ENCODE results near the gene FRMD4B.

The FRMD4B gene

GRCh38 chr3:69371816-69372215, 14.1 kb downstream of the FRMD4B start:
- Mint-ChIP-seq H3K27ac (ENCODE audit: low read depth) (no peak overlapping the region), H3K36me3 (ENCODE audit: insufficient read depth) (peaks cover 2% of the 10 kb centered on the region), H3K27me3 (no peaks in the 10 kb centered on the region), H3K9me3 (no peaks in the 10 kb centered on the region), H3K4me1 (peaks cover 45% of the 10 kb centered on the region), H3K4me3 (no peak overlapping the region)
- ATAC-seq (replicated peaks; ENCODE audit: extremely low read depth, poor library complexity, severe bottlenecking), result no peak
- DNase-seq (ENCODE audit: low spot score in 2 of 2), result no peak

GRCh38 chr3:69370901-69371301, 15.0 kb downstream of the FRMD4B start:
- no peaks in the 10 kb centered on the region for H3K27me3 Mint-ChIP-seq
- peaks cover 4% of the 10 kb centered on the region for H3K36me3 Mint-ChIP-seq (ENCODE audit: insufficient read depth)
- H3K4me1 Mint-ChIP-seq, result peaks cover 45% of the 10 kb centered on the region
- no peaks in the 10 kb centered on the region for H3K9me3 Mint-ChIP-seq
- no peak overlapping the region for H3K4me3 Mint-ChIP-seq
- ATAC-seq (replicated peaks; ENCODE audit: extremely low read depth, poor library complexity, severe bottlenecking) (no peak), DNase-seq (ENCODE audit: low spot score in 2 of 2) (no peak)
- H3K27ac Mint-ChIP-seq (ENCODE audit: low read depth), result no peak overlapping the region

- H3K9me3 Mint-ChIP-seq, result no peaks in the 10 kb centered on the region
- H3K27me3 Mint-ChIP-seq, result no peaks in the 10 kb centered on the region
- H3K4me3 Mint-ChIP-seq, result peak overlapping the region; percentile 9
- H3K27ac Mint-ChIP-seq (ENCODE audit: low read depth), result no peak overlapping the region
- no peak for DNase-seq (ENCODE audit: low spot score in 2 of 2)
- ATAC-seq (replicated peaks; ENCODE audit: extremely low read depth, poor library complexity, severe bottlenecking), result no peak
- peaks cover 4% of the 10 kb centered on the region for H3K36me3 Mint-ChIP-seq (ENCODE audit: insufficient read depth)
- H3K4me1 Mint-ChIP-seq, result peaks cover 45% of the 10 kb centered on the region
Observed at GRCh38 chr3:69370156-69370883, 15.6 kb downstream of the FRMD4B start.

- peak; percentile 92 for ATAC-seq (replicated peaks; ENCODE audit: extremely low read depth, poor library complexity, severe bottlenecking)
- peaks cover 45% of the 10 kb centered on the region for H3K4me1 Mint-ChIP-seq
- H3K36me3 Mint-ChIP-seq (ENCODE audit: insufficient read depth), result peaks cover 4% of the 10 kb centered on the region
- peak in 1 of 2 donors; percentile 45 for DNase-seq (ENCODE audit: low spot score in 2 of 2)
- H3K27ac Mint-ChIP-seq (ENCODE audit: low read depth), result peak overlapping the region; percentile 86
- H3K27me3 Mint-ChIP-seq, result no peaks in the 10 kb centered on the region
- H3K9me3 Mint-ChIP-seq, result no peaks in the 10 kb centered on the region
- peak overlapping the region; percentile 48 for H3K4me3 Mint-ChIP-seq
Observed at GRCh38 chr3:69368129-69368741, 17.7 kb downstream of the FRMD4B start.

- no peaks in the 10 kb centered on the region for H3K9me3 Mint-ChIP-seq
- ATAC-seq (replicated peaks; ENCODE audit: extremely low read depth, poor library complexity, severe bottlenecking), result no peak
- H3K27ac Mint-ChIP-seq (ENCODE audit: low read depth), result peak overlapping the region; percentile 86
- no peaks in the 10 kb centered on the region for H3K27me3 Mint-ChIP-seq
- no peak for DNase-seq (ENCODE audit: low spot score in 2 of 2)
- peaks cover 4% of the 10 kb centered on the region for H3K36me3 Mint-ChIP-seq (ENCODE audit: insufficient read depth)
- peaks cover 45% of the 10 kb centered on the region for H3K4me1 Mint-ChIP-seq
- no peak overlapping the region for H3K4me3 Mint-ChIP-seq
Observed at GRCh38 chr3:69367586-69367985, 18.3 kb downstream of the FRMD4B start.

GRCh38 chr3:69364354-69364753, 21.5 kb downstream of the FRMD4B start:
- no peaks in the 10 kb centered on the region for H3K27me3 Mint-ChIP-seq
- peaks cover 2% of the 10 kb centered on the region for H3K36me3 Mint-ChIP-seq (ENCODE audit: insufficient read depth)
- H3K4me1 Mint-ChIP-seq, result peaks cover 20% of the 10 kb centered on the region
- no peak overlapping the region for H3K27ac Mint-ChIP-seq (ENCODE audit: low read depth)
- DNase-seq (ENCODE audit: low spot score in 2 of 2) (no peak), ATAC-seq (replicated peaks; ENCODE audit: extremely low read depth, poor library complexity, severe bottlenecking) (no peak)
- H3K4me3 Mint-ChIP-seq, result no peak overlapping the region
- no peaks in the 10 kb centered on the region for H3K9me3 Mint-ChIP-seq

GRCh38 chr3:69360690-69361089, 25.2 kb downstream of the FRMD4B start:
- Mint-ChIP-seq H3K27ac (ENCODE audit: low read depth) (no peak overlapping the region), H3K36me3 (ENCODE audit: insufficient read depth) (no peaks in the 10 kb centered on the region), H3K9me3 (no peaks in the 10 kb centered on the region), H3K27me3 (no peaks in the 10 kb centered on the region), H3K4me3 (no peak overlapping the region), H3K4me1 (no peaks in the 10 kb centered on the region)
- DNase-seq (ENCODE audit: low spot score in 2 of 2) (no peak), ATAC-seq (replicated peaks; ENCODE audit: extremely low read depth, poor library complexity, severe bottlenecking) (no peak)

GRCh38 chr3:69359916-69360315, 26.0 kb downstream of the FRMD4B start:
- H3K4me1 Mint-ChIP-seq, result no peaks in the 10 kb centered on the region
- no peak overlapping the region for H3K27ac Mint-ChIP-seq (ENCODE audit: low read depth)
- no peaks in the 10 kb centered on the region for H3K27me3 Mint-ChIP-seq
- no peak for ATAC-seq (replicated peaks; ENCODE audit: extremely low read depth, poor library complexity, severe bottlenecking)
- no peak overlapping the region for H3K4me3 Mint-ChIP-seq
- H3K36me3 Mint-ChIP-seq (ENCODE audit: insufficient read depth), result no peaks in the 10 kb centered on the region
- no peaks in the 10 kb centered on the region for H3K9me3 Mint-ChIP-seq
- no peak for DNase-seq (ENCODE audit: low spot score in 2 of 2)

GRCh38 chr3:69359339-69359893, 26.5 kb downstream of the FRMD4B start:
- Mint-ChIP-seq H3K9me3 (no peaks in the 10 kb centered on the region), H3K4me1 (no peaks in the 10 kb centered on the region), H3K36me3 (ENCODE audit: insufficient read depth) (no peaks in the 10 kb centered on the region), H3K27me3 (no peaks in the 10 kb centered on the region), H3K4me3 (no peak overlapping the region), H3K27ac (ENCODE audit: low read depth) (no peak overlapping the region)
- ATAC-seq (replicated peaks; ENCODE audit: extremely low read depth, poor library complexity, severe bottlenecking) (no peak), DNase-seq (ENCODE audit: low spot score in 2 of 2) (no peak)

GRCh38 chr3:69357196-69357595, 28.7 kb downstream of the FRMD4B start:
- no peak overlapping the region for H3K27ac Mint-ChIP-seq (ENCODE audit: low read depth)
- no peak for ATAC-seq (replicated peaks; ENCODE audit: extremely low read depth, poor library complexity, severe bottlenecking)
- no peaks in the 10 kb centered on the region for H3K36me3 Mint-ChIP-seq (ENCODE audit: insufficient read depth)
- peaks cover 13% of the 10 kb centered on the region for H3K4me1 Mint-ChIP-seq
- no peak for DNase-seq (ENCODE audit: low spot score in 2 of 2)
- H3K9me3 Mint-ChIP-seq, result no peaks in the 10 kb centered on the region
- H3K4me3 Mint-ChIP-seq, result no peak overlapping the region
- H3K27me3 Mint-ChIP-seq, result peaks cover 17% of the 10 kb centered on the region

GRCh38 chr3:69354948-69355347, 30.9 kb downstream of the FRMD4B start:
- Mint-ChIP-seq H3K4me3 (no peak overlapping the region), H3K27me3 (peaks cover 25% of the 10 kb centered on the region), H3K4me1 (peaks cover 14% of the 10 kb centered on the region), H3K9me3 (no peaks in the 10 kb centered on the region), H3K36me3 (ENCODE audit: insufficient read depth) (no peaks in the 10 kb centered on the region), H3K27ac (ENCODE audit: low read depth) (no peak overlapping the region)
- DNase-seq (ENCODE audit: low spot score in 2 of 2) (no peak), ATAC-seq (replicated peaks; ENCODE audit: extremely low read depth, poor library complexity, severe bottlenecking) (no peak)

GRCh38 chr3:69353503-69353902, 32.4 kb downstream of the FRMD4B start:
- H3K4me1 Mint-ChIP-seq, result peaks cover 14% of the 10 kb centered on the region
- ATAC-seq (replicated peaks; ENCODE audit: extremely low read depth, poor library complexity, severe bottlenecking) (no peak), DNase-seq (ENCODE audit: low spot score in 2 of 2) (no peak)
- H3K9me3 Mint-ChIP-seq, result no peaks in the 10 kb centered on the region
- peak overlapping the region; percentile 37 for H3K27ac Mint-ChIP-seq (ENCODE audit: low read depth)
- no peaks in the 10 kb centered on the region for H3K36me3 Mint-ChIP-seq (ENCODE audit: insufficient read depth)
- peaks cover 29% of the 10 kb centered on the region for H3K27me3 Mint-ChIP-seq
- H3K4me3 Mint-ChIP-seq, result peak overlapping the region; percentile 17

GRCh38 chr3:69353088-69353478, 32.8 kb downstream of the FRMD4B start:
- H3K27me3 Mint-ChIP-seq, result peaks cover 34% of the 10 kb centered on the region
- no peaks in the 10 kb centered on the region for H3K36me3 Mint-ChIP-seq (ENCODE audit: insufficient read depth)
- DNase-seq (ENCODE audit: low spot score in 2 of 2), result no peak
- no peaks in the 10 kb centered on the region for H3K9me3 Mint-ChIP-seq
- peaks cover 14% of the 10 kb centered on the region for H3K4me1 Mint-ChIP-seq
- peak overlapping the region; percentile 37 for H3K27ac Mint-ChIP-seq (ENCODE audit: low read depth)
- no peak for ATAC-seq (replicated peaks; ENCODE audit: extremely low read depth, poor library complexity, severe bottlenecking)
- H3K4me3 Mint-ChIP-seq, result peak overlapping the region; percentile 17
